ENCODE data around the gene KLK11.

KLK11 gene

DNA sequence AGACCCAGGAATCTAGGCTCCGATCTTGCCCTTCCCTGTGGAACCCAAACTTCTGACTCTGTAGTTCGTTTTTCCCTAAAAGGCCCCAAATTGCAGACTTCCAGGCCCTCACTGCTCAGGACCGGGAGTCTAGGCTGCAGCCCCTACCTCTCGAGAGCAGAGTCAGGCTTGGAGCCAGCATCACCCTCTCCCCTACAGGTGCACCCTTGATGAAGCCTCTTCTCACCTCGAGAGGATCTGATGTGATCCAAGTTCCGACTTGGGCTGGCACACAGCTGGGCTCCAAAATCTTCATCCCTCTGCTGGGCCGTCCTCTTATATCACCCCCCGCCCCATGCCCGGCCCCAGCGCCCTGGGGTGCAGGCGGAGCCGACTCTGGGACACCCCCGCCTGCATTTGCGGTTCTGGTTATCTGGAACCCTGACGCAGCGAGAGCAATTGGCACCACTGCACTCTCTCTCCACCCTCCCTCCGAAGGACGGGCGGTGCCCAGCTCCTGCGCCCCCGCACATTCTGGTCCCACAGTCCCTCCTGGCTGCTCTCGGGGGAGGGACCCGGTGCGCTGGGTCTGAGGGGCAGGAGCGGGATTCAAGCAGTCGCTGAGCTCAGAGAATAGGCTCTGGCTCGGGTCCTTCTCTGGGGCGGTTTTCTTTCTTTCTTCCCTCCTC is 42.7 kb downstream of the KLK11 start, which contains the start of gene KLK7:
Gene KLK7 (minus strand): TSS at position 293 of the 668 bp plus-strand sequence. CDS start 1,518 bp downstream, outside the sequence.
- Histone ChIP-seq H3K4me3 (ENCODE audit: low read depth in 1 of 2, low read length in 1 of 2) (no peak within 1 kb of the TSS), H3K27me3 (peaks cover 71% of the 10 kb centered on the region), H3K27ac (no peak within 1 kb of the TSS), H3K36me3 (no peaks in the 10 kb centered on the region), H3K4me1 (ENCODE audit: control insufficient read depth in 1 of 2, insufficient read depth in 1 of 2, low read depth in 1 of 2, low read length in 1 of 2) (no peaks in the 10 kb centered on the region), H3K9me3 (no peaks in the 10 kb centered on the region)
- TF ChIP-seq, protein P1, sequence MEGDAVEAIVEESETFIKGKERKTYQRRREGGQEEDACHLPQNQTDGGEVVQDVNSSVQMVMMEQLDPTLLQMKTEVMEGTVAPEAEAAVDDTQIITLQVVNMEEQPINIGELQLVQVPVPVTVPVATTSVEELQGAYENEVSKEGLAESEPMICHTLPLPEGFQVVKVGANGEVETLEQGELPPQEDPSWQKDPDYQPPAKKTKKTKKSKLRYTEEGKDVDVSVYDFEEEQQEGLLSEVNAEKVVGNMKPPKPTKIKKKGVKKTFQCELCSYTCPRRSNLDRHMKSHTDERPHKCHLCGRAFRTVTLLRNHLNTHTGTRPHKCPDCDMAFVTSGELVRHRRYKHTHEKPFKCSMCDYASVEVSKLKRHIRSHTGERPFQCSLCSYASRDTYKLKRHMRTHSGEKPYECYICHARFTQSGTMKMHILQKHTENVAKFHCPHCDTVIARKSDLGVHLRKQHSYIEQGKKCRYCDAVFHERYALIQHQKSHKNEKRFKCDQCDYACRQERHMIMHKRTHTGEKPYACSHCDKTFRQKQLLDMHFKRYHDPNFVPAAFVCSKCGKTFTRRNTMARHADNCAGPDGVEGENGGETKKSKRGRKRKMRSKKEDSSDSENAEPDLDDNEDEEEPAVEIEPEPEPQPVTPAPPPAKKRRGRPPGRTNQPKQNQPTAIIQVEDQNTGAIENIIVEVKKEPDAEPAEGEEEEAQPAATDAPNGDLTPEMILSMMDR (IDR thresholded peaks at IDR 0.05), result no peak

- no peaks in the 10 kb centered on the region for H3K9me3 ChIP-seq
- peaks cover 59% of the 10 kb centered on the region for H3K27me3 ChIP-seq
- TF ChIP-seq, protein P1 (IDR thresholded peaks at IDR 0.05), result no peak
- no peaks in the 10 kb centered on the region for H3K36me3 ChIP-seq
- no peak overlapping the region for H3K27ac ChIP-seq
- H3K4me1 ChIP-seq (ENCODE audit: control insufficient read depth in 1 of 2, insufficient read depth in 1 of 2, low read depth in 1 of 2, low read length in 1 of 2), result no peaks in the 10 kb centered on the region
- no peak overlapping the region for H3K4me3 ChIP-seq (ENCODE audit: low read depth in 1 of 2, low read length in 1 of 2)
Observed at GRCh38 chr19:50982186-50982585, 44.2 kb downstream of the KLK11 start.

DNA sequence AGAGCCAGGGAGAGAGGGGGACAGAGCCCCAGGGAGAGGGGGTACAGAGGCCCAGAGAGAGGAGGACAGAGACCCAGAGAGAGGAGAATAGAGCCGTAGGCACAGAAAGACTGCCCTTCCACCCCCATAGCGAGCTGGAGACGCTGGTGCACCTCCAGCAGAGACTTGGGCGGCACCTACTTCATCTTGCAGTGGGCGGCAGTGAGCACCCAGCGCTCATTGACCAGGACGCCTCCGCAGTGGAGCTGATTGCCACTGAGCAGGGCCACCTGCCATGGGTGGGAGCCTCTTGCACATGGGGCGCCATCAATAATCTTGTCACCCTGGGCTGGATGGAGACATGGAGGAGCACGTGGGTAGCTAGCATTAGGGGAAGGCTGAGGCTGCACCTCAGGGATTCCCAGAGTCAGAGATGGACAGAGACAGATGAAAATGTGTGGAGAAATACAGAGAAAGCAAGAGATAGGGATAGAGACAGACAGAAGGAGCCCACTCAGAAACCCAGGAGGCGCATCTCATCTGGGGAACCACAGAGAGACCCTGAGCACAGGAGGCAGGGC is 44.7 kb downstream of the KLK11 start:
- no peaks in the 10 kb centered on the region for H3K36me3 ChIP-seq
- H3K9me3 ChIP-seq, result no peaks in the 10 kb centered on the region
- H3K4me1 ChIP-seq (ENCODE audit: control insufficient read depth in 1 of 2, insufficient read depth in 1 of 2, low read depth in 1 of 2, low read length in 1 of 2), result no peaks in the 10 kb centered on the region
- H3K27ac ChIP-seq, result no peak overlapping the region
- H3K27me3 ChIP-seq, result peaks cover 62% of the 10 kb centered on the region
- H3K4me3 ChIP-seq (ENCODE audit: low read depth in 1 of 2, low read length in 1 of 2), result no peak overlapping the region
- TF ChIP-seq, protein P1 (IDR thresholded peaks at IDR 0.05), result no peak

- Histone ChIP-seq H3K27me3 (peaks cover 62% of the 10 kb centered on the region), H3K9me3 (no peaks in the 10 kb centered on the region), H3K4me3 (ENCODE audit: low read depth in 1 of 2, low read length in 1 of 2) (no peak overlapping the region), H3K27ac (no peak overlapping the region), H3K4me1 (ENCODE audit: control insufficient read depth in 1 of 2, insufficient read depth in 1 of 2, low read depth in 1 of 2, low read length in 1 of 2) (no peaks in the 10 kb centered on the region), H3K36me3 (no peaks in the 10 kb centered on the region)
- TF ChIP-seq, protein P1 (IDR thresholded peaks at IDR 0.05), result no peak
Observed at GRCh38 chr19:50980208-50980607, 46.2 kb downstream of the KLK11 start.

GRCh38 chr19:50979758-50980157 is 46.7 kb downstream of the KLK11 start:
- TF ChIP-seq, protein P1 (IDR thresholded peaks at IDR 0.05), result no peak
- peaks cover 58% of the 10 kb centered on the region for H3K27me3 ChIP-seq
- H3K27ac ChIP-seq, result no peak overlapping the region
- no peaks in the 10 kb centered on the region for H3K4me1 ChIP-seq (ENCODE audit: control insufficient read depth in 1 of 2, insufficient read depth in 1 of 2, low read depth in 1 of 2, low read length in 1 of 2)
- H3K9me3 ChIP-seq, result no peaks in the 10 kb centered on the region
- H3K4me3 ChIP-seq (ENCODE audit: low read depth in 1 of 2, low read length in 1 of 2), result no peak overlapping the region
- H3K36me3 ChIP-seq, result no peaks in the 10 kb centered on the region
